Loucy (cell line): ENCODE data around the gene ERBB3.

Experiments
- CTCF ChIP-seq: fragments of 200-600 bp; sonication (generic); conservative IDR thresholded peaks from 2 replicates; pipeline ENCODE4 v1.5.1; 2014; ENCODE audit warnings: mild to moderate bottlenecking, antibody characterized with exemption, low read length
- EZH2phosphoT487 ChIP-seq: fragments of 200-600 bp; IDR thresholded peaks from 2 replicates; pipeline ENCODE4 v1.6.1; 2018; ENCODE audit warnings: antibody characterized with exemption, mild to moderate bottlenecking, moderate library complexity, borderline replicate concordance

DNA sequence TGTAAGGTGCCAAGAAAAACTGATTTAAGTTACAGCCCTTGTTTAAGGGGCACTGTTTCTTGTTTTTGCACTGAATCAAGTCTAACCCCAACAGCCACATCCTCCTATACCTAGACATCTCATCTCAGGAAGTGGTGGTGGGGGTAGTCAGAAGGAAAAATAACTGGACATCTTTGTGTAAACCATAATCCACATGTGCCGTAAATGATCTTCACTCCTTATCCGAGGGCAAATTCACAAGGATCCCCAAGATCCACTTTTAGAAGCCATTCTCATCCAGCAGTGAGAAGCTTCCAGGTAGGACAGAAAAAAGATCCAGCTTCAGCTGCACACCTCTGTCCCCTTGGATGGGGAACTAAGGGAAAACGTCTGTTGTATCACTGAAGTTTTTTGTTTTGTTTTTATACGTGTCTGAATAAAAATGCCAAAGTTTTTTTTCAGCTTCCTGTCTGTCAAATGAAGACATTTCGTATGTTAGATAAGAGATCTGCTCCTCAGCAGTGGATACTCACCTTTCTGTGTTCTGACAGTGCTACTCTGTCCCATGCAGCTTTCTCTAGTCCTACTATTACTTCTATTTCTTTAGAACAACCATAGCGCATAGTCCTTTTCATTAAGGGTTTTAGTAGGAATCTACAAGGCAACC is 23.2 kb downstream of the ERBB3 start:
- TF ChIP-seq CTCF (no peak), EZH2phosphoT487 (no peak)
